Breast epithelium (tissue), 3 donors: ENCODE data around the gene SSR2.

ENCODE experiments used
- CTCF ChIP-seq, 3 donors: fragments of 450-650 bp; IDR thresholded peaks; one replicate each; pipeline ENCODE4 v1.5.1; 2016 to 2017; ENCODE audit warnings: antibody characterized with exemption in 3 of 3, mild to moderate bottlenecking in 3 of 3, moderate library complexity in 3 of 3
- POLR2A ChIP-seq: fragments of 450-650 bp; IDR thresholded peaks from one replicate; pipeline ENCODE4 v1.6.1; 2016; ENCODE audit warnings: antibody characterized with exemption, mild to moderate bottlenecking, moderate library complexity

GRCh38 chr1:156014829-156015228 is 5.9 kb downstream of the SSR2 start:
- no peak for TF ChIP-seq CTCF (IDR thresholded peaks at IDR 0.05)
- no peak for TF ChIP-seq POLR2A
